ENCODE data around the gene RABGAP1L.
A peak's percentile ranks its signal among the peaks of the same experiment; 100 is the strongest.

The RABGAP1L gene

DNA sequence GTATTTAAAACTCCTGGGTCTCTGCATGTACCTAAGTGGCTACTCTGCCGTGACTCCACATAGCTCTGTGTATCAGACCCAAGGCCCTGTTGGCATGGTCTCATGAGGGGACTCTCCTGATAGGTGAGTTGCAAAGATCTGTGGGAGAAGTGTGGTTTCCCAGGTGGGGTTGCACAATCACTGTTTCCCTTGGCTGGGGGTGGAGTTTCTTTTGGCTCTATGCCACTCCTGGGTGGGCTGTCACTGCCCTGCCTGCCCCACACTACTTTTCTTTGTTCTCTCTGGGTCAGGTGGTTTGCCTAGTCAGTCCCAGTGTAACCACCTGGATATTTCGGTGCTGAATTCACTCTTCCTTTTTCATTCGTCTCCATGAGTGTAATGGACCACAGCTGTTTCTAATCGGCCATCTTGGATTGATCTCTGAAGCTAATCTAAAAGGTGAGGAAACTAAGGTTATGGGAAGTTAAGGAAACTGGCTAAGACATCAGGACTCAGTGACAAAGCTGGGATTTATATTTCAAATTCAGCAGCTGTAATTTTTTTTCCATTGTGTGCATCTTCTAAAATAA is 743.3 kb downstream of the RABGAP1L start:
- DNase-seq, result no peak

DNA sequence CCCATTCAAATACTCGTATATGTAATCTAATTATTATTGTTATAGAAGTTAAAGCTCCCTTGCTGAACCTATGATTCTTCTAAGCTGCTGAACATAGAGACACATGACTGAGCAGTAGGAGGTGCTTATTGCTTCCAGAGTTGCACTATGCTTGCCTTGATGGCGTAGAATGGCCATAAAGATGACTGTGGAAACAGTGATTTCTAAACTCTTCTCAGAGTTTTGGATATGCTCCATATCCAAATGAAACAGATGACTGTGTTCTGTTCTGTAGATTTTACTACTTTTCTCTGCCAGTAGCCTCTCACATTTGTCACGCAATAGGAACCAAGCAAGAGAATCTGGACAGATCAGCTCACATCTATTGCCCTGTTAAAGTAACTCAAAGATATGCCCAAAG is 752.3 kb downstream of the RABGAP1L start:
- no peak for DNase-seq

DNA sequence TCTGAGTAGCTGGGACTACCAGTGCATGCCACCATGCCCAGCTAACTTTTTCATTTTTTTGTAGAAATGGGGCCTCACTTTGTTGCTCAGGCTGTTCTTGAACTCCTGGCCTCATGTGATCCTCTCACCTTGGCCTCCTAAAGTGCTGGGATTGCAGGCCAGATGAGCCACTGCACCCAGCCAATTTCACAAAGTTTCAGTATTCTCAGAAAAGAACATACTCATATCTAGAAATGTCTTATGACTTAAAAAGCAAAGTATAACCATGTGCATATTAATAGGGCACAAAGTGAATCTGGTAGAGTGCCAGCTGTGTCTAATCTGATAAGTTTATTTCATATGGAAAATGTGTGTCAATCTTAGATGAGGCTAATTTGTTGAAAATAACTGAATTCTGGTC is 752.9 kb downstream of the RABGAP1L start:
- DNase-seq, result no peak

DNA sequence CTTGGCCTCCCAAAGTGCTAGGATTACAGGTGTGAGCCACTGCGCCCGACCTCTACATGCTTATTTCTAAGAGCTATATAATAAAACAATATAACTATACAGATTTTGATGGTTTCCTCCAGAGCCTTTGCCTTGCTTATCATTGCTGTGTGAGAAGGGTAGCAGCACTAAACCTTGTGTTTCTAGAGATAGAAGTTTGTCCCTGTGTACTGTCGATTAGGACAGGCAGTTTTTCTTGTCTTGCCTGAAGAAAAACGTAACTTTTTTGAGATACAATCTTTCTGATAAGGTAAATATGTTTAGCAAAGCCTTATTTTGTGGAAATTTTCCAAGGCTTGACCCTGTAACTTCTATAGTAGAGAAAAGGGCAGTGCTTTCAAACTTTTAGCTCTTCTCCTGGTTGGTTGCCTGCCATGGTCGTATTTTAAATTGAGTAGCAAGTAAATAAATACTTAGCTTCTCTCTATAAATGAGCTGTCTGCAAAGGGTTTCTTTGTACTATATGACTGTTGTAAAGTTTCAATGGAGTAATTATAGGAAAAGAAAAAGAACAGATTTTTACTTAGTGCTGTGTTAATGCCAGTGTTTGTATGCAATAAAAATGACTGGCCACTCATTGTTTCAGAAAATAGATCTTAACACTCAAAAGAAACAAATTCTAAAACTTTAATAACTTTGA is 754.0 kb downstream of the RABGAP1L start:
- no peak for DNase-seq

DNA sequence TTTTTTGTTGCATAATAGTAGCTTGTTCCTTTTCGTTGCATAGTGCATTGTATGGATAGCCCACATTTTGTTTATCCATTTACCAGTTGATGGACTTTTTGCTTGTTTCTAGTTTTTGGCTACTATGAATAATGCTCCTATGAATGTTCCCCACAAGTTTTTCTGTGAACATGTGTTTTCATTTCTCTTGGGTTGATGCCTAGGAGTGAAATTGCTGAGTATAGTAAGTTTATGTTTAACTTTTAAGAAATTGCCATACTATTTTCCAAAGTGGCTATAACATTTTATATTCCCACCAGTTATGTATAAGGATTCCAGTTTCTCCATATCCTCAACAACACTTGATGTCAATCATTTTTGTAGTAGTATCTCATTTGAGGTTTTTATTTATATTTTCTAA is 755.7 kb downstream of the RABGAP1L start:
- DNase-seq, result peak; percentile 23

DNA sequence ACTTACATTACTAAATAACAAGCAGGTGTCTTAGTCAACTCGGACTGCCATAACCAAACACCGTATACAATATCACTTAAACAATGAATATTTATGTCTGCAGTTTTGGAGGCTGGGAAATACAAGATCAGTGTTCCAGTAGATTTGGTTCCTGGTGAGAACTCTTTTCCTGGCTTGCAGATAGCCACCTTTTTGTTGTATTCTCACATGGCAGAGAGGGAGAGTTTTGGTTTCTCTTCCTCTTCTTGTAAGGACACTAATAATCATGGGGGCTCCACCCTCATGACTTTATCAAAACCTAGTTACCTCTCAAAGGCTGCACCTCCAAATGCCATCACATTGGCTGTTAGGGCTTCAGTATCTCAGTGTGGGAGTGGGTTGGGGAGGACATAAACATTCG is 757.5 kb downstream of the RABGAP1L start:
- DNase-seq, result peak; percentile 52

DNA sequence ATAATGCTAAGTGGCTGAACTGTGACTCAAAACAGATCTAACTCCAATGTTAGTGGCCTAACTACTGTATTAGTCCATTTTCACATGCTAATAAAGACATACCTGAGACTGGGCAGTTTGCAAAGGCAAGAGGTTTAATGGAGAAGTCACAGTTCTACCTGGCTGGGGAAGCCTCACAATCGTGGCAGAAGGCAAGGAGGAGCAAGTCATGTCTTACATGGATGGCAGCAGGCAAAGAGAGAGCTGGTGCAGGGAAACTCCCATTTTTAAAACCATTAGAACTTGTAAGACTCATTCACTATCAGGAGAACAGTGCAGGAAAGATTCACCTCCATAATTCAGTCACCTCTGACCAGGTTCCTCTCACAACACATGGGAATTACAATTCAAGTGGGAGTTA is 760.8 kb downstream of the RABGAP1L start:
- DNase-seq, result no peak

DNA sequence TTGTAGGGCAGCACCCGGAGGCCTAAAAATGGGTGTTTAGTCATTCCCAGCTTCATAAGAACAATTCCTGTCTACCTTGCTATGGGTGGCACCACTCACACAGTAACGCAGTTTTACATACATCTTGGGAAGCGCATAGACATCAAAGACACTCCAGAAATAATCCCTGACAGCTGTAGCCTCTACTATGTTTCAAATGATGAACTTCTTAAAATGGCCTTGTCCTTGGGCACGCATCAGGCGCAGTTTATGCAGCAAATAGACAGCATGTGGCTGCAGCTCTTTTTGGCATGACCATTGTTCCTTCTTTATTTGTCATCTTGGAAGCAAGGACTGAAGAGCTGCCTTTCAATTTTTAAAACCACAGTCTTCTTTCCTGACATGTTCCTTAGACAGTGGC is 762.8 kb downstream of the RABGAP1L start:
- DNase-seq, result no peak

DNA sequence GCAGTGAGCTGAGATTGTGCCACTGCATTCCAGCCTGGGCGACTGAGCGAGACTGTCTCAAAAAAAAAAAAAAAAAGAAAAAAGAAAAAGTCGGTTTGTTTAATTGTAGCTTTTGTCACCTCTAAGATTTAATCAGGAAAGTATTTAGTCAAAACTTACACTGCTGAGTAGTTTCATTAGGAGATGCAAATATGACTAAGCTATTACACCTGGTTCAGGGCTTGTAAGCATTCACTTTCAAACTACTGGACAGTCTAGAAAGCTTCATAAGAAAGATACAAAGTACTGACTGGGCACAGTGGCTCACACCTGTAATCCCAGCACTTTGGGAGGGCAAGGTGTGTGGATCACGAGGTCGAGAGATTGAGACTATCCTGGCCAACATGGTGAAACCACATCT is 764.5 kb downstream of the RABGAP1L start:
- no peak for DNase-seq

DNA sequence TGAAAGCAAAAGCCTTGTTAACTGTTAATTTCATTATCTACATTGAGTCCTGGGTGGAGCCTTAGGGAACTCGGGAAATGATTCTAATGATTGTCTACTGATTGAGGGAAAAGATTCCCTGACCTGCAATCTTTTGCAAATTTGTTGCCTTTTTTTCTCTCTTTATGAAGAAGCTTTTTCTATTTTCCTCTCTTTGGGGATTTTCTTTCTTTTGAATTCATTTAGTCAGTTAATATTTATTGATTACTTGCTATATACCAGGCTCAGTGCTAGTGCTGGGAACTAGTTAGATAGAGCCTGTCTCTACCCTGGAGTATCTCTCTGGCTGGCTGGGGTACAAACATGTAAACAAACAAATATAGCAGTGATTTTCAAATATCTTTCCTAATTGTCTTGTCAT is 769.2 kb downstream of the RABGAP1L start:
- DNase-seq, result no peak

DNA sequence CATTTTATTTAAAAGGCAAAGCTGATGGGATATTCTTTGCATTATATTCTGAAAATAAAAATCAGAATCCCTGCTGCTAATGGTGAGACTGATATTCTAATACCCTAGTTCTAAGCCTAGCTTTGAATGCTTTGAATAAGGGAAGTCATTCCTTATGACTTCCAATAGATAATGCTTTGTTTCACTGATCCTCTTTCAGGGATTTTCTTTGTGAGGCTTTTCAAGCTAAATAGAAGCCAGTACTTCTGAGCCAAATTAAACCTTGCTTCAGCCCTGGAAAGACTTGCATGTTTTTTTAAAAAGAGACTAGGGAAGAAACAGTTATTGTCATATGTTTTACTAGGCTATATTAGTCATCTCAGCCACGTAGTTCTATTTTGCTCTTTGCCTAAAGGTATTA is 771.9 kb downstream of the RABGAP1L start:
- no peak for DNase-seq

DNA sequence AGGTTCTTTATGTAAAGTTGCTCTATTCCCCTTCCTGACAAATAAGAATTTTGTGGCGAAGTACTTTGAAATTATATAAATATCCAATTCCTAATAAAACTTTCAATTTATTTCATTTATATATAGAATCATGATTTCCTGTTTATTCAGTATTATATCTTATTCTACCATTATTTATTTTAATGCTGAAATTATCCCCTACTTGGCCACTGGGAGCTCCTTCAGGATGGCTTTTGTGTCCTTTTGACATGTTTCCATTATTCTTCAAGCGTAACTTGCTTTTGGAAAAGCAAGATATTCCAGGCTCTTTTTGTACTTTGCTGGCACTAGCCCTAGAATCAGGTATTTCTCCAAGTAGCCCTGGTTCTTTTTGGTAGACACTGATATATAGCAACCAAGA is 773.3 kb downstream of the RABGAP1L start:
- DNase-seq, result no peak

DNA sequence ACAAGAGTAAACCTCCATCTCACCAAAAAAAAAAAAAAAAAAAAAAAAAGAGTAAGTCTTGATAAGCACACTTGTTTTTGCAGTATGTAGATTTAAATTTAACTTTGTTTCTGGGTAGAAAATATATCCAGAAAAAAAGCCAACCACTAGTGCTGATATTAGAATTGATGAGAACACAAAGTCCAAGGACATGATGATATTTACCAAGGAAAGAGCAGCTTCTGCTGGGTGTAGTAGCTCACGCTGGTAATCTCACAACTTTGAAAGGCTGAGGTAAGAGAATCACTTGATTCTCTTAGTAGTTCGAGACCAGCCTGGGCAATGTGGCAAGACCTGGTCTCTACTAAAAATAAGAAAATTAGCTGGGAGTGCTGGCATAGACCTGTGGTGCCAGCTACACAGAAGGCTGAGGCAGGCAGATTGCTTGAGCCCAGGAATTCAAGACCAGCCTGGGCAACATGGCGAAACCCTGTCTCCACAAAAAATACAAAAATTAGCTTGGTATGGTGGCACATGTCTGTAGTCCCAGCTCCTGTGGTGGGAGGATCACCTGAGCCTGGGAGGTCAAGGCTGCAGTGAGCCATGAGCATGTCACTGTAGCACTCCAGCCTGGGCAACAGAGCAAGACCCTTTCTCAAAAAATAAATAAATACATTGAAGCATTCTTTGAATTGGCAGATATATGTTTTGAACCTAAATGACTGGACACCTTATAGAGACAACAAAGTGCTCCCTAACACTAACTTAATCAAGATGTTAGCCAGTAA is 776.8 kb downstream of the RABGAP1L start:
- DNase-seq, result no peak

DNA sequence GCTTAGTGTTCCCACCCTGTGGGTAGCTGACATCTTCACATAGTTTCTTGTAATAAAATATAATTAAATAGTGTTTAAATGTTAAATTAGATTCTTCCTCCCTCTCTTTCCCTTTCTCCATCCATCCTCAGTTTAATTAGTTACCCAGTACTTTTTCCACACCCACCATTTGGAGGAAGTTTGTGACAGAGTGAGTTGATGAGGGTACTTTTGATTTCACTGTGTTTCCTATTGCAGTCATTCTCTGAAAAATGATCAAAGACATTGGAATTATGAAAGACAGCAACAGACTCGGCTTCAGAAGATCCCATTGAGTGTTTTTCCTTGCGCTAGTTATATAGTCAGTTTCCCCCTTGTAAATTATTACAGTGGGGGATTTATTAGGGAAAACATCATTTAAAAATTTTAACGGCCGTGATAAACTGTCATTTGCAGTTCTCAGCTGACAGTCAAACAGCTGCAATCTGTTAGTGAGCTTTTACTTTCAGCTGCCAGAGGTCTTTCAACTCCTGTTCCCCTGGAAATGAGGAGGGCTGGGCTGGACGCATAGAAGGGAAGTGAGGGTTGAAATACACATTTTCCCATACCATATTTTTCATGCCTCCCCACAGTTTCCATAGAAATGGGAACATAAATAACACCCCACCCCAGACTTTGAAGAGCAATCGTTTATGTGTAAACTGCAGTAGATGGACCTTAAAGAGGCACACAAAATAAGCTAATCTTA is 779.1 kb downstream of the RABGAP1L start:
- DNase-seq, result peak; percentile 63

DNA sequence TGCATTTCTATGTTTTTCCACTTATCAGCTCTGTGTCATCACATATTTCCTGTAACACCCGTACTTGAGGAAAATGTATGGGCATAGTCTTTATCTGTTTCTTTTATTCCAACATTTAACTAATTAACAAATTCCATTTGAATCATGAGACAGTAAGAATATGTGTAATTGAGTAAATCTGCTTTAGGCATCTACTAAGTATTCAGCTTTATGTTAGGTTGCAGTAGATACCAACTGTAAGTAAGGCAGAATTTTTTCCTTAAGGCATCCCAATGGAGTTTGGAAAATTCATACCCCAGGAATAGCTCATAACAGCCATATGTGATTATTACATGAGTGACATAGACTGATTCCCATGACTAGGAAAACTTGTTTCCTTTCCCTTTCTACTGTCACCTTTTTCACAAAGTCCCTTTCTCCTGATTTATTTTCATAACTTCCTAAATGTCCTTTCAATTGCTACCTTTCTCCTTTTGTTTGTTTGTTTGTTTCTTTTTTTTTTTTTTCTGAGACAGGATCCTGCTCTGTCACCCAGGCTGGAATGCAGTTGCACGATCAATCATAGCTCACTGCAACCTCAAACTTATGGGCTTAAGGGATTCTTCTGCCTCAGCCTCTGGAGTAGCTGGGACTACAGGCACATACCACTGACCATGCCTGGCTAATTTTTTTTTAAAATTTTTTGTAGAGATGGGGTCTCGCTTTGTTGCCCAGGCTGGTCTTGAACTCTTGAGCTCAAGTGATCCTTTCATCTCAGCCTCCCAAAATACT is 780.6 kb downstream of the RABGAP1L start:
- no peak for DNase-seq

DNA sequence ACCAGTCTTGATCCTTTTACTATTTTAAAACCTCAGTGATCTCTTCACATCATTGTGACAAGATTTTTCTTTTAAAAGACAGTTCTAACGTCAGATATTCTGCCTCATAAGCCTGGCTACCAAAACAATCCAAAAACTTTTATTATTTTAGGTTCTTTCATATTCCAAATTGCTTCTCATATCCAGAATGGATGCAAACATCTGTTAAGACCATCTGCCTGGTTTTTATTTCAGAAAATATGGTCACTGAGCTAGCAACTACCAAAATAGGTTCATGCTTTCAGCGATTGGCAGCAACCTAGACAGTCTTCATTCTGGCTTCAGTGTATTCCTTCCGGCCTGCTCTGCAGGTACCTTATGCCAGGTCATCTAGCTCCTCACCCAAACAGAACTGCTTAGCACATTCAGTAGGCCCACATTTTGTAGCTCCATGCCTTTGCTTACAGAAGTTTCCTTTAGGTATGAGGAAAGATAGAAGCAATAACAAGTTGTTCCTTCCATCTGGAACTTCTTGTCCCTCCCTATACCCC is 781.4 kb downstream of the RABGAP1L start:
- DNase-seq, result no peak

DNA sequence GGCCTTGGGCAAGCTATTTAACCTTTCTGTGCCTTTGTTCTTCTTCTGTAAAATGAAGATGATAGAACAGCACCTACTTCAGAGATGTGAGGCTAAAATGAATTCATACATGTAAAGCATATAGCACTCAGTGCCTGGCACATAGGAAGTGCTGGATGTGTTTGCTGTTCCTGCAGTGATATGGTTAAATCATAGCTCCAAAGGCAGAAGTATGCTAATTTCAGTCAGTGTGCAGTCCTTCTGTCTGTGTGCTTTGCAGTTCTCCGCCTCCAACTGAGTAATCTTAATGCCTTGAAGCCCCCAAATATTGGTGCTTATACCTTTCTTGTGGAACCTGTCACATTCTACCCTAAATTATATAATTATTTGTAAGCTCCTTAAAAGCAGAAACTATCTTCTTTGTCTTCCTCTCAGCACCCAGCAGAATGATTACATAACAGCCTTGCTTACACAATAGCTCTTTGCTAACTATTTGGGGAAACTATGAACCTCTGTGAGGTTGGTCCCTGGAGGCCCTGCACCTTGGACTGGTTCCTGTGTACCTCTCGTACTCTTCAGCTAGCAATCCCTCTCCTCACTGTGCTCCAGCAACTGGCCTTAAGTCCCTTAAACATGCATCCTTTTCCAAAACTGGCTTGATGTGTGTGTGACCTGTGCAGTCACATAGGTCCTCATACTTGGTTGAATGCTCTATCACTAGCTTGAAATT is 783.4 kb downstream of the RABGAP1L start:
- peak; percentile 70 for DNase-seq

DNA sequence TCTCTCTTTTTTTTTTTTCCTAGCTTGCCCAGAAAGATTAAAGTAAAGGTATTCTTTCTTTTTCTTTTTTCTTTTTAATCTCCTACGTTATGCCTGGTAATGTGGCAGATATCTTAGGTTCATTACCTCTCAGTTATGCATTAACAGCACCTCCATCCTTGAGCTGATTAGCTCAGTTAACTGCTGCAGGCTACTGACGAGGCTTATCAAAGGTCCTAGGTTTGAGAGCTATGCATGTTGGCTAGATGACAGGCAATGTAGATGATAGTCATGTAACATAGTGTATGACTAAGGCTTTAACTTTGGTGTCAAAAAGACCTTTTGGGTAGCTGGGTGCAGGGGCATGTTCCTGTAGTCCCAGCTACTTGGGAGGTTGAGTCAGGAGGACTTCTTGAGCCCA is 786.7 kb downstream of the RABGAP1L start:
- no peak for DNase-seq

DNA sequence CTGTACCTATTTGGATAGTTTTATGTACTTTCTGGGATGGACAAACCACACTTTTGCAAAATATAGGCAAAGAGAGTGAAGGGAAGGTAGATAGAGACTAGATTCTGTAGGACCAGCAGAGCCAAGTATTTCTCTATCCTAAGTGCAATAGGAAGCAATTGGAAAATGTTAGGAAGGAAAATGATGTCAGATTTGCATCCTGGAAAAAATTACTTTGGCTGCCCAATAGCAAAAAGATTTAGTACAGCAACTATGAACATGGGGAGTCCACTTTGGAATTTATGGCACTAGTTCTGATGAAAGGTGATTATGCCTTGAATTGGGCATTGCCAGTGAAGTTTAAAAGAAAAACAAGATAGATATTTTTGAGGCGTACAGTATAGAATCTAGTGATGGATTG is 789.7 kb downstream of the RABGAP1L start:
- DNase-seq, result no peak

DNA sequence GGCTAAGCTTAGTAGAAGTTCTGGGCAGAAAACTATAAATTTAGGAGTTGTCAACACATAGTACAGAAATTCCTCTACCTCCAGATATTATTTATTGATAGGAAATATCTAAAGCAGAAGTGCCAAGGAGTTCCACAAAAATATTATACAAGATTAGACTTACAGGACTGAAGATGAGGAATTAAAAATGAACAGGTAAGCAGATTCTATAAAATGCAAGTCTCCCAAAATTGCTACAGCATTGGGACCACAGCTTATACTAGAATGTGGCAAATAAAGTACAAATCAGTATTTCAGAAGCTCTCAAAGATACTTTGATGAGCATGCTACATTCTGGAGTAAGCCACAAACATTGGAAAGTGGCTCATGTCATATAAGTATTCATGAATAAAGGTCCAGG is 790.3 kb downstream of the RABGAP1L start:
- DNase-seq, result no peak

DNA sequence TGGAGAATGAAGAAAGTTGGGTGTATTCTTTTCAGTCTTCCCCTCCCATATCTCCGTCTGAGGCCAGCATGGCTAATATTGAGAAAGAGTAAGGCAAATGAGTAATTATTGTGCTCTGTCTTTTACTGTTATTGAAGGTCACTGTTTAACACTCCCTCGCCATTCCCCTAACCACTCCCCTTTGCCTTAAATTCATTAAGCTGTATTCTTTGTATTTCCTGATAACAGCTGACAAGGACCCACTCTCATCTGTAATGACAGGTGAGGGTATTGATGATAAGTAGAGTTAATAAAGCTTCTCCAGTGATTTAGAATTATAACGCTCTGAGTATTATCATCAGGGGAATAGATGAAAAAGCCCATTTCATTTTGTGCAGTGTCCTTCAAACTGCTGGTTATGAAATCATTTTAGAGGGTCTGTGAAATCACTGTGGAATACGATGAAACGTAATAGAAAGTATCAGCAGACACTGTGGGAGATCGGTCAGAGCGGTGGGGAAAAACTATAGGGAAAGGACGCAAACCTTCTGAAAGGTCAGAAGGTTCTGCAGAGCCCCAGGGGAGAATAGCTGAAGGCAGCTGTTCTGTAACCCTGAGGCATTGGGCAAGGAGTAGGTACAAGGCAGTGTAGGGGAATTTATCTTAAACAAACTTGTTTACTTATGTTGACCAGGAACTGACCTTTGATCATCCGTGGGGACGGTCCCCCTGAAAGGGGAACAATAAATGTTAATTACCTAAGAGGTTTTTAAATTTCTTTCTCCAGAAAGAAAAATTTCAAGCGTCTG is 794.2 kb downstream of the RABGAP1L start:
- no peak for DNase-seq

Data from suppressor macrophage treated with lipopolysaccharide for 4 hours (primary cell).